ENCODE data around the gene MSMO1.
"Not testable (repeated sequence)": the region's sequence is repeated elsewhere in the genome, so short reads cannot be mapped to it uniquely, and the experiment has no call there.

MSMO1 gene

DNA sequence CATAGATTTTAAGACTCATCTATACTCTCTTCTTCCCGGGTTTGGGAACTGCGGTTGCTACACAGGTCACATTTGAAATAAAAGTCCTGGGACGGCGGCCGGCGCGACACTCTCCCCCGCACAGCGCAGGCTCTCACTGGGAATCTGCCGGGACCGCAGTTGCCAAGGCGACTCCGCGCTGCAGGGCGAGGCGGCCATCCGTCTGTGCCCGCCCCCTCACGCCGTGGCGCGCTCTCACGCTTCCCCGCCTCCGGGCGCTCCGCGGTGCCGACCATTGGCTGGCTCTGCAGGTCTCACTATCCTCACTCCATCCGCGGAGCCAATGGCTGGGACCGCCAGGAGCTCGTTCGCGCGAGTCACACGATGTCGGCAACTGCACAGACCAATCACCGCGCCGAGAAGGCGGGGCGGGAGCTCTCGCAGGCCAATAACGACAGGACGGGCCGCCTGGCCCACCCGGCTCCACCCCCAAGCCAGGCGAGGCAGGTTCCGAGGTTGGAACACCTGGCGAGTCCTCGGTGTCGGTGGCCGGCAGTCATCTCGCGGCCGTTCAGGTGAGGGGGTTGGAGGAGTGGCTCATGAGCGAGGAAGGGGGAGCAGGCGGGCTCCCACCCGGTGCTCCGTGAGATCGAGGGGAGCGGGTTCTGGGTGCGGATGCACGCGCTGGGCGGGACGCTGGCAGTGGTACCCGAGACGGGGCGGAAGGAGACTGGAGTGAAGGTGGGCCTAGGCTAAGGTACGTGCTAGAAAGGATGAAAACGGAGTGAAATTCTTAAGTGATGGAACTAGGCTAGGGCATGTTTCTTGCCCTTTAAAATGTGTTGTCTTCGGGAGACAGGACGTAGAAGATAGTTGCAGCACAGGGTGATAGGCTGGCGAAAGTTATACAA lies at the start of gene MSMO1:
Gene MSMO1 (plus strand): TSS at position 459 of the 890 bp plus-strand sequence. CDS start 5,702 bp downstream, outside the sequence.
- DNase-seq (ENCODE audit: low read depth): peak; percentile 98

DNA sequence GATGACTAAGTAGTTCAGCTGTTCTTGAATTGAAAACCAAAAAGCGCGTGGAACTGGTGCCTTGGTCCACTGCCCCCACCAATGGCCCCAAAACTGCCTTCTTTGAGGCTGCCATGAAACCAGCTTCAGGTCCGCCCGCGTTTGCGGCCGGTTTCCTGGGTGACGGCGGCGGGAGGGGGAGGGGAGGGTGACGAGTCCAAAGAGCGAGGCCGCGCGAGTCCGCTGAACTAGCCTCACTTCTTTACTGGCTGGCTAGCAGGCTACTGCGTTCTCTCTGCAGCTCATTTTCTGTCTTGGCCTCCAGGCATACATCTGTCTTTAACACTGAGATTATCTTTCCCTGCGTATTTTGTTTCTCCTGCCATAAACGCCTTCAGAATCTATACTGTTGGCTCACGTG lies 47.9 kb upstream of the MSMO1 start:
- DNase-seq (ENCODE audit: low read depth): not testable (repeated sequence)

DNA sequence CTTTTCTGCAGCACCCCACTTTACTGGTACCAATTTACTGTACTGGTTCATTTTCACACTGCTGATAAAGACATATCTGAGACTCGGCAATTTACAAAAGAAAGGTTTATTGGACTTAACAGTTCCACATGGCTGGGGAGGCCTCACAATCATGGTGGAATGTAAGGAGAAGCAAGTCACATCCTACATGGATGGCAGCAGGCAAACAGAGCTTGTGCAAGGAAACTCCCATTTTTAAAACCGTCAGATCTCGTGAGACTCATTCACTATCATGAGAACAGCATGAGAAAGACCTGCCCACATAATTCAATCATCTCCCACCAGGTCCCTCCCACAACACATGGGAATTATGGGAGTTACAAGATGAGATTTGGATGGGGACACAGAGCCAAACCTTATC lies 42.8 kb upstream of the MSMO1 start:
- DNase-seq (ENCODE audit: low read depth): not testable (repeated sequence)

DNA sequence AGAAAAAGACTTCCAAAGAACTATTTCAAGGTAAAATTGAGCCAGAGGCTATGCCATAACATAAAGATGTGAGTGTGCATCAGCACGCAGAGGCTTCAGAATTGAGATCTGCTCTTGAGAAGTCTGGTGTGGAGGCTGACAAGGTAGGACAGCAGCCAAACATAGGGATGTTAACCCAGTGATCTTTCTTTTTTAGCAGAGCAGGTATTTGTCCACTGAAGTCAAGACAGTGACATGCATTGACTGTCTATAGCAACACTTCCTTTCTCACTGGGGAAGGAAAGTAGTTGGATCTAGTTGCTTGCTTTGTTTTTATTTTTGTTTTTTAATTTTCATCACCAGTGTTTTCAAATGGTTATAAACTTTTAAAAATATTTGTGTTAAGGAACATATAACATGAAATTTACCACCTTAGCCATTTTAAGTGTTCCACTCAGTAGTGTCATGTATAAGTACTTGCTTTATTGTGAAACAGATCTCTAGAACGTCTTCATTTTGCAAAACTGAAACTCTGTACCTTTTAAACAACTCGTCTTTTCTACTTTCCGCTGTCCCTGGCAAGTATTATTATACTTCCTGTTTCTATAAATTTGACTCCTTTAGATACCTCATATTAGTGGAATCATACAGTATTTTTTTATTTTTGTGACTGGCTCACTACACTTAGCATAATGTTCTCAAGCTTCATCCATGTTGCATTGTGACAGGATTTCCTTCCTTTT lies 40.7 kb upstream of the MSMO1 start:
- DNase-seq (ENCODE audit: low read depth): not testable (repeated sequence)

DNA sequence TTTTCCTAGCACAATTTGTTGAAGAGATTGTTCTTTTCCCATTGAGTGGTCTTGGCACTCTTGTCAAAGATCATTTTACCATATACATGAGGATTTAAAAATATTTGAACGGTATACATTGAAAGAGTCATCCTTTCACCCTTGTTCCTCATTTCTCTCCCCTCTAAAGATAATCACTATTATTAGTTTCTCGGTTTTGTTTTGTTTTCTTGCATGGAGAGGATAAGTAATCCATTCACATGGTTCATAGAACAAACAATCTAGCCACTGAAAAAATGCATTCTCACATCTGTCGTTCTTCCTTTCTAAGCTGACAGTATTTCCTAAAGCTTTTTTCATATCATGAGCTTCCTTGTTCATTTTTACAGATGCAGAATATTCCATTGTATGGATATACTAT lies 39.2 kb upstream of the MSMO1 start:
- DNase-seq (ENCODE audit: low read depth): no peak

DNA sequence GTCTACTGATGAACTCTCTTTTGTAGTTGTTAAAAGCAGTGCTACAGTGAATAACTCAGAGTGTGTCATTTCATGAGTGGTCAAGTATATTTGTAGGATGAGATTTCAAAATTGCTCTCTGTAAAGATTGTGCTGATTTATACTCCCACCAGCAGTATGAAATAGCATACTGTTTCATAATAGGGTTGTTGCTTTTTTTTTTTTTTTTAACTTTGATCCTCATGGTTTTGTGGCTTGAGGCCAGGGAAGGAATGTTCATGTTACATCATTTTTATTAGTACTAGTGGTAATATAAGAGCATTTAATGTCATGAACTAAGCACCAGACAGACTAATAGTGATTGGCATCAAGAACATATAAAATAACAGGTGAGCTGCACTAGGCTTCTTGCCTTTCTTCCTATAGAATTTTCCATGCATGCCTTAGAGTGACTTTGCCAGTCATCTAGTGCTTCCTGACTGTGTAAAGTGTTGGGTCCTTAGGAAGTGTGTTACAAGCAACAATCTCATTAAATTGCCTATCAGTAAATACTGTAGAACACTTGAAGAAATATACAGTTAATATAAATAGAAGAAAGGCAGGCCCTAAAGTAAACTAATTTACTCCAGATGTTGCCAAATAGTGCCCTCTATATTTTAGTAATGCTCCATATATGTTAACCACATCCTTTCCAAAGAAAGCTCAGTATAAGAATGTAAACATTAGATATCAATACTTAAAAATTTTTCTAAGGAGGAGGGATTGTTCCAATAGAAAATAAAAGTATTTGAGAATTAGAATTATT lies 38.6 kb upstream of the MSMO1 start:
- no peak for DNase-seq (ENCODE audit: low read depth)

DNA sequence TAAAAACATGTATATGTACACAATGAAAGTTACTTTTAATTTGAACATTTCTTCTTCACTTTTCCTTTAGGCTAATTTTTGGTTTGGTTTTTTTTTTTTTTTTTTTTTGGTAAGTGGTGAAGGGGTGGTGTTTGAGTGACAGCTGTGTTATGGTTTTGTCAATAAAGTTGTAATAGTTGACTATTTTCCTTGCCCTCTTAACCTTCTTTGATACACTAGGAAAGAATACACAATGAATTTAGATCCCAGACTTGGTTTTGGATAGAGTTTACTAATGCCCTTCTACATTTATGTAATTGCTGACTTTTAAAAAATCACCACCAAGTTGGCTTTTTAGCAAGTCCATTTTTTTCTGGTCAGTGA lies 38.1 kb upstream of the MSMO1 start:
- no peak for DNase-seq (ENCODE audit: low read depth)

DNA sequence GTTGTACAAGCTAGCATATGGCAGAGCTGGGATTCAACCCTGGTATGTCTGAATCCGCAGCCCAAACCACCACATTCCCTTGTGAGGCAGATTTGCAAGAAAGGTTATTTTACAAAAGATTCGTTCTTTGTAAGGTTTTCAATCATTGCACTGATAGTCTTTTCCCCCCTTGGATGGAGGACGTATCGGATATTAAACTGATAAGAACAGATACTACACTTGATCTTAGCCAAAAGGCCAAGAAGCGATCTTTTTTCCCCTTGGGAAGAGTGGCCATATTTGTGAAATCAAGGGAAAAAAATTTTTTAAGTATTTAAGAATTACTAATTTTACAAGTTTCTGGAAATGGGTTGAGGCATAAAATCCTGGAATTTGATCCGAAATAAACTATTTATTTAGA lies 34.4 kb upstream of the MSMO1 start:
- no peak for DNase-seq (ENCODE audit: low read depth)

DNA sequence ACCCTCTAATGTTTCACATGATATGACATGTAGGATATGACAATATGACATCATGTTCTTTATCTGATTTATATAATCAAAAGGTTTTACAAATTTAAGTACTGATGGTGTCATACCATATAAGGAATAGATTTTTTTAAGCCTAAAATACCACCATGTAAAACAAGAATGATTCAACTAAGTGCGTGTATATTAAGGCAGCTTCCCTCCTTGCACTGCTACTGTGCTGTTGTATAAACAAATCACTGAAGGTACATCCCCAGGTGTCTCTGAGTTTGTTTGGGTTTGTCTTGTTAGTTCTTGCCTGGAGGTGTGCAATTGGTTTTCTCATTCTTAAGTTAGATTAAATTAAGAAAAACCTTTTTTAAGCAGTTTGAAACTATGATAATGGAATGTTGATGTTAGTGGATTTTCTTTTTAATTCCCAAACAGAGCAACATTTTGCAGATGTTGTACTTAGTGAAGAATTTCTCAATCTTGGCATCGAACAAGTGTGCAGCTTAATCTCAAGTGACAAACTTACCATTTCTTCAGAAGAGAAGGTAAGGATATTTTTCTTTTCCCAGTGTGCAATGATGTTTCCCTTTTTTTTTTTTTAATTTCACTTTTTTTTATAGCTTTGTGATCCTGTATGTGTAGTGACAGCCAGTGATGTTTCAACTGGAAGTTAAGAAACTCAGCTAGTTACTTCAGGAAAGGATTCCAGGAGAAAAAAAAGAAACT lies 33.4 kb upstream of the MSMO1 start:
- DNase-seq (ENCODE audit: low read depth): no peak

DNA sequence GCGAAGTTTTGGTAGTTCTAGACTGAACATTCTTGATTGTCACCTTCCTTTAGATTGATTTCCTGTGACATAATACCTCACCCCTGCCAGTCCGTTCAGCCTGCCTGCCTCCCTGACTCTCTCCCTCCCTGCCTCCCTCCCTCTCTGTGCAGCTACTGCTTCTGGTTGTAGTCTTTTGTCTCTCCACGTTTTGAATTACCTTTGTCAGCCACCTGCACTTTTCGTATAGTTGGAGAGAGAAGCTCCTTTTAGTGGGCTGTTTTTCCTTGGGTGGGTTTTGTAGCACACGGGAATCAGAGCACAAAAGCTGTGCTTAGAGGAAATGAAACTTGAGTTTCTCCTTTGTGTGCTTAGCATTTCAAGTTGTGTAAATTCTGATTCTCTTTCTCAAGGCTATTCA lies 32.6 kb upstream of the MSMO1 start:
- DNase-seq (ENCODE audit: low read depth): no peak

DNA sequence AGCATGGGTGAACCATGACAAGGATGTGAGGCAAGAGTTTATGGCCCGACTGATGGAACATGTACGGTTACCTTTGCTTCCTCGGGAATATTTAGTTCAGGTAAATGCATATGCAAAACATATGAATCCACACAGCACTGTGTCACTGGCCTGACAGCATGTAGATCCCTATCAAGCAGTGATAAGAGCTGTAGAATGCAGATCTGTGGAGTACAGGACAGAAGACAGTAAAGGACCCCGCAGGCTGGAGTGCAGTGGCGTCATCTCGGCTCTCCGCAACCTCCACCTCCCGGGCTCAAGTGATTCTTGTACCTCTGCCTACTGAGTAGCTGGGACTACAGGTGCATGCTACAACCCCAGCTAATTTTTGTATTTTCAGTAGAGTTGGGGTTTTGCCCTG lies 29.8 kb upstream of the MSMO1 start:
- DNase-seq (ENCODE audit: low read depth): no peak

DNA sequence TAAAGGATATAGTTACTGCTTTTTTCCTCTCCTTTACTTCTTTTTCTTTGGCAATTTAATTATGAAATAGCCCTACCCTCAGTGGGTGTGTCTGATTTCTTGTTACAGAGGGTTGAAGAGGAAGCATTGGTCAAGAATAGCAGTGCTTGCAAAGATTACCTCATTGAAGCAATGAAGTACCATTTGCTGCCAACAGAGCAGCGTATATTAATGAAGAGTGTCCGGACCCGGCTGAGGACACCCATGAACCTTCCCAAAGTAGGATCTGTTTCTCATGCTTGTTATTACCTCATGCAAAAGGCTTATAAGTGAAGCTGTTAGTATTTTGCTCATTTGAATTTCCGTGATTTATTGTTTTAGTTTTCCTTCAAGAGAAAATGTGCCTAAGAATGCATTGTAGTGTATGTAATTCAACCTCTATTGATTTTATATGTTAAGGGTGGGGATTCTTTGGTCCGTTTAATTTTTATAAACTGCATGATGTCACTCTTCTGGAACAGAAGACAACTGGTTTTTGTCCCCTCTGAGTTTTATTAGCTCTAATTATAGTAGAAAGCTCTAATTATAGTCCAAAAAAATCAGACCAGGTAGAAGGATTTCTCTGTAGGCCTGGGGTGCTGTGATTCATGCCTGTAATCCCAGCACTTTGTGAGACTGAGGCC lies 27.9 kb upstream of the MSMO1 start:
- no peak for DNase-seq (ENCODE audit: low read depth)

DNA sequence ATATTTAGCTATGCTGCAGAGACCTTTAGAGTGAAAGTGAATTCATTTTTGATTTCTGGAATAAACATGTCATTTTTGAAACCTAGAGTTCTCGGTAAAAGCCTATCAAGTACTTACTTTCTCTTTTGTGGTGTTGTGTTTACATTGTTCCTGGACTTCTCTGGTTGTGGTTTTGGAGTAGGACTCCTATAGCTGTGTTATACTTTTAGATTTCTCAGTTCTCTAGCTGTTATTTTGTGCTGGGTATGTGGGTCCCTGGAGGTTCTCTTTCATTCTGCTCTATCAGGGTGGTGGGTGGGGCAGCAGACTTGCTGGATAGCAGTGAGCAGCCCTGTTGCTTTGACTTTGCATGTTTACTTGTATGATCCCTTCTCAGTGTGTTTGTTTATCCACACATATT lies 25.6 kb upstream of the MSMO1 start:
- DNase-seq (ENCODE audit: low read depth): no peak

DNA sequence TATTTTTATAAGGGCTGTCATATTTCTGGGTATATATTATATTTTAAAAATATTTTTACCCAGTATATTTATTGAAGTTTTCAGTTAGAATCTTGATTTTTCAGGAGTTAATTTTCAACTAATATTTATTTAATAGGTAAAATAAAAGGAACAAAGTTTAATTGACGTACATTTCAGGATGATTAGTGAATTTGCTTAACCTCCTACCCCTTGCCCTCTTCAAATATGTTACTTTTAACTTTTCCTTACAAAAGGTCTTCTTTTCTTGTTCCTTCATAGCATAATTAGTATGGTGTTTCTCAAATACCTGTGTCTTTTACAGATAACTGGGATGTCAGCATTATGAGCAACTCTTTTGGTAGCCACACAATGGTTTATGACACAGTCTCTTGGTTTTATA lies 24.8 kb upstream of the MSMO1 start:
- DNase-seq (ENCODE audit: low read depth): no peak

DNA sequence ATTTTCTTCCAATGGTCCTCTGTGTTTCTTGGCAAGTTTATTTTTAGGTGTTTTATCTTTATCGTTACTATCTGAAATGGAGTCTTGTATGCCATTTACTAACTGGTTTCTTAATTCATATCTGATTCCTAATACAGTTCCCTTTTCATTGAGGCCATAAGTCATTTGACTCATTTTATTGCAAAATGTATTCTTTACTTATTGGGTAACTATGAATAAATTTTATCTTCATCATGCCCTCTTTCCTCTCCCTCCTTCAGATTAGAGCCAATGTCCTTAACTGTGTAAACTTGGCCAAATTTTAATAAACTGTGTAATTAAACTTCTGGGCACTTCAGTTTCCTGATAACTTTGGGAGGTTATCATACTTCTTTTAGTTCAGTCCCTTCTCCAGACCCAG lies 19.3 kb upstream of the MSMO1 start:
- DNase-seq (ENCODE audit: low read depth): no peak

DNA sequence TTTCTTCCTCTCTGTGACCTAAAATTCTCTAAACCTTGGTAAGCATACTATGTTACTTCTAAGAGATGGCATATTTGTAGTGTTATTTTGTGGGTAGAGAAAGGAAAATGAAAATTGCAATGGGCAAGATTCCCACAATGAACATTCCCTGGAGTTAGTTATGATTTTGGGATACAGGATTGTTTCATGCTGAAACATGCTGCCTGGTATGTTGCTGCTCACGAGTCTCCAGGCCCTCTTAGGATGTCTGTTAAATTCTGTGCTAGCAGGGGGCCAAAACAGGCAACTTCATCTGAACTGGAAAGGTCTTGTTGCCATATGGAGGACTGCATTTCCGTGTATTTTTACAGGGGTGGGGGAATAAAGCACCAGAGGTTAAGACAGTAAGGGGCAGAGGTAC lies 18.9 kb upstream of the MSMO1 start:
- DNase-seq (ENCODE audit: low read depth): no peak

DNA sequence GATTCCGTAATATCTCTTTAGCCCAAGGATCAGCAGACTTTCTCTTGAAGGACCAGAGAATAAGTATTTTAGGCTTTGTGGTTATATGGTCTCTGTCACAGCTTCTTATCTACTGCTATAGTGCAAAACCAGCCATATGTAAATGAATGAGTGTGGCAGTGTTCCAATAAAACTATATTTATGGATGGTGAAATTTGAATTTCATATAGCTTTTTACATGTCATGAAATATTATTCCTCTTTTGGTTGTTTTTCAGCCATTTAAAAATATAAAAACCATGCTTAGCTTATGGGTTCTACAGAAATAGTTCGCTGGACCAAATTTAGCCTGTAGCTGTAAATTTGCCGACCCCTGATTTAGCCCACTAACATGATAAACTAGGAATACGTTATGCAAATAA lies 18.0 kb upstream of the MSMO1 start:
- DNase-seq (ENCODE audit: low read depth): no peak

DNA sequence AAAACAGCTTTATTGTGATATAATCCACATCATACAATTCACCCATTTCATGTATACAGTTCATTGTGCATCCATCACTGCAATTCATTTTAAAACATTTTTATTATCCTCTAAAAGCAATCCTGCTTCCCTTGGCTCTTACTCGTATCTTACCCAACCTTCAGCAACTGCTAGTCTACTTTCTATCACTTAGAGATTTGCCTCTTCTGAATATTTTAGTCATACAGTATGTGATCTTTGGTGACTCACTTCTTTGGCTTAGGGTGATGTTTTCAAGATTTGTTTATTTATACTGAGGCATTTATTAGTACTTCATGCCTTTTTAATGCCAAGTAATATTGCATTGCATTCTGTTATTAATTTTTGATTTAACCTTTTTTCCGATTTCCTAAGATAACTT lies 15.0 kb upstream of the MSMO1 start:
- no peak for DNase-seq (ENCODE audit: low read depth)

DNA sequence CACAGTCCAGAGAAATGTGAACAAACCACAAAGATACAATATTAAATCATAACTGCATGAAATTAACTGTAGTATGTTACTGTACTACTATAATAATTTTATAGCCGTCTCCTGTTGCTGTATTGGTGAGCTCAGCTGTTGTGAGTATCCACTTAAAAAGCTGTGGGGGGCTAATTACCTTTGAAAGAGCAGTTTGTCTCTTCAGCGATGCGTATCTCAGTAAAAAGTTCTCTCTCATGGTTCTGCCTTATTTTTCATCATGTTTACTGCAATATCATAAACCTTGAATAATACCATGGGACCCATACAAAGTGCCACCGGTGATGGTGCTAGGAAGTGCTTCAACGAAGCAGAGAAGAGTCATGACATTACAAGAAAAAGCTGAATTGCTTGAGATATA lies 8.4 kb upstream of the MSMO1 start:
- no peak for DNase-seq (ENCODE audit: low read depth)

DNA sequence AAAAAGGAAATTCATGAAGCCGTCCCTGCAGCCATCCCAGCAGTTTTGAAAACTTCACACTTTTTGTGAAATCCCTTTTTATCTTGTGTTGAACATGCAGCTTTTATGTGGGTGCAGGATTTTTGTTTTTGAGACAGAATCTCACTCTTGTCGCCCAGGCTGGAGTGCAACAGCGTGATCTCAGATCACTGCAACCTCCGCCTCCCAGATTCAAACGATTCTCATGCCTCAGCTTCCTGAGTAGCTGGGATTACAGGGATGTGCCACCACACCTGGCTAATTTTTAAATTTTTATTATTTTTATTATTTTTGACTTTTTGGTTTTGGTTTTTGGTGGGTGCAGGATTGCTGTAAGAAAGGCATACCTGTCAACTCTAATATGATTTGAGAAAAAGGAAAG lies 8.0 kb upstream of the MSMO1 start:
- DNase-seq (ENCODE audit: low read depth): no peak

DNA sequence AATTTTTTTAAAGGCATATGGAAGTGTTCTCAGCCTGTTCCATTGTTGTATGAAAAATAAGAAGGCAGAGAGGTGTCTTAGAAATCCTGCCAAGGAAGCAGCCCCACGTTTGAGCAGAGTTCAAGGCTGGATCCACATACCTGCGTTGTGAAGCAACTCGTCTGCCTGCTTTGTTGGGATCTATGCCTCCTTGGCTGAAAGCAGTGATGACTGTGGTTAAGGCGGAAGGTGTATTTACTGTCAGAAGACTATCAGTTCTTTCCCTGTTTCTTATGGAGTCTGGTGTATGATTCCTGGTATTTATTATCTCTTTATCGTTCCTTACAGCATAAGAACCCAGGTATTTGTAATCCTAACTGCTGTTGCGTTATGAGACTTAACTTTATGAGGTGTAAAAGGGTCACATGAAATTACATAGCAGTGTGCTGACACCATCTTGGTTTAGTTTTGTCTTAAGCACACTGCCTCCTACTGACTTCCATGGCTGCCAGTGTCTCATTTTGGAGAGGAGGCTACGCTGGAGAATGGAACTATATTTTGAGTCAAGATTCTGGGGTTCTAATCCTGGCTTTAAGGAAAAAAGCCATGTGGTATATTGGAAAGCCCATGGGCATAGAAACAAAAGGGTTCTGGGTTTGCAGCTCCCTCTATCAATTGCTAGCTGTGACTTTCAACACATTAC lies 3.1 kb upstream of the MSMO1 start:
- DNase-seq (ENCODE audit: low read depth): no peak

All from stimulated activated CD8-positive, alpha-beta memory T cell treated with anti-CD3 and anti-CD28 coated beads, Interleukin-4, amount 100 ng/mL, for 24 hours (primary cell).